ENCODE measurements around the gene KCNK13.
"Not testable (repeated sequence)": the region's sequence is repeated elsewhere in the genome, so short reads cannot be mapped to it uniquely, and the experiment has no call there.

The KCNK13 gene

DNA sequence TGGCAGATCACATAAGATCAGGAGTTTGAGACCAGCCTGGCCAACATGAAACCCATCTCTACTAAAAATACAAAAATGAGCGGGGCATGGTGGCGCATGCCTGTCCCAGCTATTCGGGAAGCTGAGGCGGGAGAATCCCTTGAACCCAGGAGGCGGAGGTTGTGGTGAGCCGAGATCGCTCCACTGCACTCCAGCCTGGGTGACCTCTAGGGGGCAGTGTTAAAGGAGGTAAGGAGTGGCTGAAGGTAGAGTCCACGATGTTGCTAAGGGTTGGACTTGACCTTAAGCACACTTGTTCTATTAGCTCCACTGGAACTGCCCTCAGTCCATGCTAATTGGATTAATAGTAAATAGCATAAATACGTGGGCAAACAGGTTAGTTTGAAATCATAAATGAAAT, 132.1 kb downstream of the KCNK13 start:
- DNase-seq (ENCODE audit: low spot score): no peak

- DNase-seq (ENCODE audit: low spot score): no peak
Measured at GRCh38 chr14:90194706-90195105, 132.9 kb downstream of the KCNK13 start.

GRCh38 chr14:90198541-90199060, 136.8 kb downstream of the KCNK13 start:
- no peak for DNase-seq (ENCODE audit: low spot score)

GRCh38 chr14:90200546-90200945, 138.8 kb downstream of the KCNK13 start:
- not testable (repeated sequence) for DNase-seq (ENCODE audit: low spot score)

GRCh38 chr14:90201344-90201743, 139.6 kb downstream of the KCNK13 start:
- DNase-seq (ENCODE audit: low spot score): no peak

DNA sequence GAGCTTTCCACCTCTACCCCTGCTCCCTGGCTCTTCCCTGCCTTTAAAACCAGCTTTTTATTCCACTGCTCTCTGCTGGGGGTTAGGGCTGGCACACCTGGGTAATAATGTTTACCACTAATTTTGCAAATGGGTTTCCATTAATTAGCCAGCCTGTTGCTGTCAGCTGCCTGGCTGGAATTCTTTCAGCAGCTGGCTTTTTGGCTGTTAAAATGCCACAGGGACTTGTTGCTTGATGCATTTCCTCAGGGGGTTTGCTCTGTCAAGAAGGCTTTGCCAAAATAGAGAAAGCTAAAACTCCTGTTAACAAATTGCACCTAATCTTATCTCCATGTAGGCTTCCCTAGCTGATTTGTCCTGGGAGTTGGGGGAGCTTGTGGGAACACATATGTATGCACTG, 142.7 kb downstream of the KCNK13 start:
- no peak for DNase-seq (ENCODE audit: low spot score)

GRCh38 chr14:90213099-90213748, 151.4 kb downstream of the KCNK13 start:
- DNase-seq (ENCODE audit: low spot score): no peak

- no peak for DNase-seq (ENCODE audit: low spot score)
Measured at GRCh38 chr14:90228478-90228877, 166.7 kb downstream of the KCNK13 start.

DNA sequence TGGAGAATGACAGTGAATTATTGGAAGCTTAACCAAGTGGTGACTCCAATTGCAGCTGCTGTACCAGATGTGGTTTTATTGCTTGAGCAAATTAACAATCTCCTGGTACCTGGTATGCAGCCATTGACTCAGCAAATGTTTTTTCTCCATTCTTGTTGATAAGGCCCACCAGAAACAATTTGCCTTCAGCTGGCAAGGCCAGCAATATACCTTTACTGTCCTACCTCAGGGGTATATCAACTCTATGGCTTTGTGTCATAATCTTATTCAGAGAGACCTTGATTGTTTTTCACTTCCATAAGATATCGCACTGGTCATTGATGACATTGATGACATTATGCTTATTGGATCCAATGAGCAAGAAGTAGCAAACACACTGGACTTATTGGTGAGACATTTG, 168.1 kb downstream of the KCNK13 start:
- DNase-seq (ENCODE audit: low spot score): not testable (repeated sequence)

Data from AG08395 (cell line).